HG03432 (cell line): ENCODE data around the gene MAP3K10.
"Not testable (repeated sequence)": the region's sequence is repeated elsewhere in the genome, so short reads cannot be mapped to it uniquely, and the experiment has no call there.

Experiments used
- ATAC-seq: cut with Tn5 transposase; IDR thresholded peaks from one replicate; pipeline ENCODE4 v1.9.1; 2021; ENCODE audit warnings: mild to moderate bottlenecking, moderate library complexity; ENCODE audit not compliant: unreplicated experiment

The MAP3K10 gene

DNA sequence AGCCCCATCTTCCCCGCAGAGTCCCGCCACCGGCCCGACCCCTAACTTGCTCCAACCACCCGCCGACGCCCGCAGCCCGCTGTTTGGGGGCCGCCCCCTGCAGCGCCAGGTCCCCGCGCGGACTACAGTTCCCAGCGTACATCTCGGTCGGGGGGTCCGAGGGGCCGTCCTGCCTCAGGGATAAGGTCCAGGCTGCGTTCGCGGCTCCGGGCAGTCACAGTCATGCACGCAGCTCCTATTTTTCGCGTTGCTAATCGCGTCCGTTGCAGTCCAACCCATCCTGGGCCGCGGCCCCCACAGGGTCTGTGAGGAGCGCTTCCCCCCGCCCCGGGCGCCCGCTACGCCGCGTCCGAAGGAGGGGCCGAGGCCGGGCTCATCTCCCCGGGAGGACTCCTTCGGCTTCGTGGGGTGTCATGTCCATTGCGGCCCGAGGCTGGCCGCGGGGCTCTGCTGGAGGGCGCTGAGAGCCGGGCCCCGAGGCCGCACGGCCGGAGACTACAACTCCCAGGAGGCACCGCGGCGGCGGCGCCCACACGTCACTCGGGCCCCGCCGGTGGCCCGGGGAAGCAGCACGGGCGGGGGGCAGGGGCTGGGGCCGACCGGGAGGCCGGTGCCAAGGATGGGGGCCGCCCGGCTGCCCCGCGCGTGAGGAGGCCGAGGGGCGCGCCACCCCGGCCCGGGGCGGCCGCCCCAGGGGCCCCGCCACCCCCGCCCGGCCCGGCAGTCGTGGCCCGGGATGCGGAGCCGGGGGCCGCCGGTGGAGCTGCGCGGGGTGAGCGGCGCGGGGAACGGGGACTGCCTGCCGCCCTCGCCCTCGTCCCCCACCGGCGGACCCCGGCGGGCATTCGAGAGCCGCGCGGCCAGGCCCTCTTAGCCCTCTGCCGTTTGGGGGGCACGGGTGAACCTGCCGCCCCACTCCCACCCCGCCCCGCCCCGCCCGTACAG is at the start of gene MAP3K10:
Gene MAP3K10, plus strand, starts transcription at position 536 of the 945 bp plus-strand sequence. CDS start 606 bp downstream, outside the sequence.
- peak; percentile 82 for ATAC-seq

DNA sequence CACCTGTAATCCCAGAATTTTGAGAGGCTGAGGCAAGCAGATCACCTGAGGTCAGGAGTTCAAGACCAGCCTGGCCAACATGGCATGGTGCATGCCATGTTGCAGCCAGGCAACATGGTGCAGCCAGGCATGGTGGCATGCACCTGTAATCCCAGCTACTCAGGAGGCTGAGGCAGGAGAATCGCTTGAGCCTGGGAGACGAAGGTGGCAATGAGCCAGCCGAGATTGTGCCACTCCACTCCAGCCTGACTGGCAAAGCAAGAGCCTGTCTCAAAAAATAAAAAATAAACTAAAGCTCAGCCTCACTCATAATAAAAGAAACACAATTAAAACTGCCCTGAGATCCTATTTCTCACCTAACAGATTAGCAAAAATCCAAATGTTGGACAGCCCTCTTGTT is 49.7 kb upstream of the MAP3K10 start:
- ATAC-seq: no peak

- peak; percentile 66 for ATAC-seq
These were observed 47.6 kb upstream of the MAP3K10 start for GRCh38 chr19:40143612-40144011.

- no peak for ATAC-seq
These were observed 47.1 kb upstream of the MAP3K10 start for GRCh38 chr19:40144151-40144550.

- no peak for ATAC-seq
These were observed 46.1 kb upstream of the MAP3K10 start for GRCh38 chr19:40144947-40145748.

GRCh38 chr19:40145749-40146029 is 45.5 kb upstream of the MAP3K10 start:
- ATAC-seq: not testable (repeated sequence)

GRCh38 chr19:40147338-40147692 is 43.9 kb upstream of the MAP3K10 start:
- ATAC-seq: no peak

GRCh38 chr19:40147693-40148347 is 43.4 kb upstream of the MAP3K10 start:
- no peak for ATAC-seq

DNA sequence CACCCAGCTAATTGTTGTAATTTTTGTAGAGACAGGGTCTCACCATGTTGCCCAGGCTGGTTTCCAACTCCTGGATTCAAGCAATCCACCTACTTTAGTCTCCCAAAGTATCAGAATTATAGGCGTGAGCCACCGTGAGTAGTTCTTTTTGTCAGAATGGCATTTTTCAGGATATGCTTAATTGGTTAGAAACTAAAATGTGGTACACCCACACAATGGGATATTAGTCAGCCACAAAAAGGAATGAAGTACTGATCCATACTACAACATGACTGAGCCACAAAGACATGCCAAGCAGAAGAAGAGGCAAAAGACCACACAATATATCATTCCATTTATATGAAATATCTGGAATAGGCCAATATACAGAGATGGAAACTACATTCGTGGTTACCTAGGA is 41.7 kb upstream of the MAP3K10 start:
- no peak for ATAC-seq

- ATAC-seq: no peak
These were observed 41.1 kb upstream of the MAP3K10 start for GRCh38 chr19:40150170-40150569.

- ATAC-seq: no peak
These were observed 37.0 kb upstream of the MAP3K10 start for GRCh38 chr19:40154121-40154680.

- ATAC-seq: no peak
These were observed 35.4 kb upstream of the MAP3K10 start for GRCh38 chr19:40155749-40156265.

- no peak for ATAC-seq
These were observed 34.2 kb upstream of the MAP3K10 start for GRCh38 chr19:40157059-40157458.

DNA sequence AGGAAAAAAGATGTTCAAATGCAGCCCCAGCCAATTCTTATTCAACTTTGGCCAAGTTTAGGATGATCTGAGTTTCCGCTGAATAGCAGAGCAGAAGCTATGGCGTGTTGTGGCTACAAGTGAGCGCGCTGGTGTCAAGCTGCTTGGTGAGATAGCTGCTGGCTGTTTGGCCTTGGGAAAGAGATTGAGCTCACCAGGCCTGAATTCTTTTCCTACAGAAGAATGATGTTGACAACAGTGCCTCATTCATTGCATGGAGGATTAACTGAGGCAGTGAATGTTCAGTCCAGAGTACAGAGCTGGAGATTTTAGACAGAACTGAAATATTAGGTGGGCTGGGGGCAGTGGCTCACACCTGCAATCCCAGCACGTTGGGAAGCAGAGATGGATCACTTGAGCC is 31.5 kb upstream of the MAP3K10 start:
- no peak for ATAC-seq

- no peak for ATAC-seq
These were observed 29.1 kb upstream of the MAP3K10 start for GRCh38 chr19:40162104-40162503.

- ATAC-seq: no peak
These were observed 27.6 kb upstream of the MAP3K10 start for GRCh38 chr19:40163541-40164129.

- ATAC-seq: no peak
These were observed 25.8 kb upstream of the MAP3K10 start for GRCh38 chr19:40165362-40165937.

- not testable (repeated sequence) for ATAC-seq
These were observed 21.5 kb upstream of the MAP3K10 start for GRCh38 chr19:40169482-40170302.

DNA sequence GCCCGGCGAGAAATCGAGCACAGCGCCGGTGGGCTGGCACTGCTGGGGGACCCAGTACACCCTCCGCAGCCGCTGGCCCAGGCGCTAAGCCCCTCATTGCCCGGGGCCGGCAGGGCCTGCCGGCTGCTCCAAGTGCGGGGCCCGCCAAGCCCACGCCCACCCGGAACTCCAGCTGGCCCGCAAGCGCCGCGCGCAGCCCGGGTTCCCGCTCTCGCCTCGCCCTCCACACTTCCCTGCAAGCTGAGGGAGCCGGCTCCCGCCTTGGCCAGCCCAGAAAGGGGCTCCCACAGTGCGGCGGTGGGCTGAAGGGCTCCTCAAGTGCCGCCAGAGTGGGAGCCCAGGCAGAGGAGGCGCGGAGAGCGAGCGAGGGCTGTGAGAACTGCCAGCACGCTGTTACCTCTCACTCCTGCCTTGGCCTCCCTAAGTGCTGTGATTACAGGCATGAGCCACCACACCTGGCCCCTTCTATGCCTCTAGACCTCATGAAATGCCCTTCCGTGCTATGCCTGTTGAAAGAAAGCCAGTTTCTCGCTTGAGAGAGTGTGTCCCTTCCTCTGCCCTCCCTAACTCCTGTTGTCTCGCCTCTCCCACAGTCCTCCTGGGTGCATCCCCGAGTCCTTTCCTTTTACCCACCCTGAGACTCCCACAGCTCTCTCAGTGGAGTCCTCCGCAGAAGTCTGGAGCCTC is 20.8 kb upstream of the MAP3K10 start:
- ATAC-seq: not testable (repeated sequence)
